Activated CD8-positive, alpha-beta memory T cell treated with anti-CD3 and anti-CD28 coated beads, Interleukin-2, amount 50 U/mL, for 24 hours (primary cell): ENCODE measurements around the gene PIEZO2.
"Not testable (repeated sequence)": the region's sequence is repeated elsewhere in the genome, so short reads cannot be mapped to it uniquely, and the experiment has no call there.

Experiments
- DNase-seq: peaks from one replicate; pipeline ENCODE4 v3.0.0-alpha.2; 2020; ENCODE audit errors: extremely low read depth

The PIEZO2 gene

GRCh38 chr18:10686308-10686707 is 463.1 kb downstream of the PIEZO2 start:
- no peak for DNase-seq

GRCh38 chr18:10685484-10685883 is 463.9 kb downstream of the PIEZO2 start:
- DNase-seq = no peak

- DNase-seq = no peak
Observed at GRCh38 chr18:10682368-10682714, 467.0 kb downstream of the PIEZO2 start.

- no peak for DNase-seq
Observed at GRCh38 chr18:10681581-10682367, 467.6 kb downstream of the PIEZO2 start.

GRCh38 chr18:10680271-10680596 is 469.1 kb downstream of the PIEZO2 start:
- no peak for DNase-seq

- DNase-seq = no peak
Observed at GRCh38 chr18:10679557-10680270, 469.7 kb downstream of the PIEZO2 start.

GRCh38 chr18:10671441-10671840 is 477.9 kb downstream of the PIEZO2 start:
- DNase-seq = no peak

- DNase-seq = no peak
Observed at GRCh38 chr18:10670856-10671255, 478.5 kb downstream of the PIEZO2 start.

- no peak for DNase-seq
Observed at GRCh38 chr18:10669441-10670100, 479.8 kb downstream of the PIEZO2 start.

- DNase-seq = no peak
Observed at GRCh38 chr18:10663750-10664149, 485.6 kb downstream of the PIEZO2 start.

GRCh38 chr18:10661317-10661716 is 488.1 kb downstream of the PIEZO2 start:
- DNase-seq = no peak

GRCh38 chr18:10660179-10660884 is 489.0 kb downstream of the PIEZO2 start:
- no peak for DNase-seq

GRCh38 chr18:10659594-10659993 is 489.8 kb downstream of the PIEZO2 start:
- DNase-seq = no peak

GRCh38 chr18:10659000-10659399 is 490.4 kb downstream of the PIEZO2 start:
- no peak for DNase-seq

GRCh38 chr18:10644003-10644402 is 505.4 kb downstream of the PIEZO2 start:
- DNase-seq = not testable (repeated sequence)

GRCh38 chr18:10642915-10643524 is 506.3 kb downstream of the PIEZO2 start:
- DNase-seq = not testable (repeated sequence)

- not testable (repeated sequence) for DNase-seq
Observed at GRCh38 chr18:10638539-10638885, 510.9 kb downstream of the PIEZO2 start.

- DNase-seq = not testable (repeated sequence)
Observed at GRCh38 chr18:10637858-10638538, 511.4 kb downstream of the PIEZO2 start.

- DNase-seq = not testable (repeated sequence)
Observed at GRCh38 chr18:10629076-10629475, 520.3 kb downstream of the PIEZO2 start.

GRCh38 chr18:10626606-10627213 is 522.7 kb downstream of the PIEZO2 start:
- not testable (repeated sequence) for DNase-seq

GRCh38 chr18:10623606-10624005 is 525.8 kb downstream of the PIEZO2 start:
- not testable (repeated sequence) for DNase-seq
